ACHN (cell line): Measurements from ENCODE around the gene MOB3B.

Experiments used
- DNase-seq: peaks from one replicate; pipeline ENCODE4 v3.0.0-alpha.2; 2015
- in situ Hi-C: cut with HindIII; loops from 2 replicates; pipeline ENCODE4 v1.10.0; 2017; ENCODE audit warnings: low sequenced_read_pairs, low pct_ligation_motif_present, low pct_unique_long_range_greater_than_20kb

The MOB3B gene

DNA sequence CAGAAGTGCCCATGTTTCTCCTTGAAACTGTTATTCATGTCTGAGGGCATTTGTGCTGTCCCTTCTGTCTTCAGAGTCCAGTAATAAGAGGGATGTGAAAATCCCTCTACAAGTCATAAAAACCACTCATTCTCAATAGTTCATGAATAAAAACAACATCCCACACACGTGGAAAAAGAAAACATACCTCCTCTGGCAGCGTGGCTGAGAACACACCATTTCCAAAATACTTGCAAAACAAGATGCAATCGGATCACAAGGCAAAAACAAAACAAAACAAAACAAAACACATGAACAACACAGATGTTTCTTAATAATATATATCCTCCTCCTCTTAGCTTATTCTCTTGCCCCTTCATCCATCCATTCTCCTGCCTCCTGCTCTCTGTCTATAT lies 161.7 kb downstream of the MOB3B start:
- in situ Hi-C loops, result no loop called here
- no peak for DNase-seq

DNA sequence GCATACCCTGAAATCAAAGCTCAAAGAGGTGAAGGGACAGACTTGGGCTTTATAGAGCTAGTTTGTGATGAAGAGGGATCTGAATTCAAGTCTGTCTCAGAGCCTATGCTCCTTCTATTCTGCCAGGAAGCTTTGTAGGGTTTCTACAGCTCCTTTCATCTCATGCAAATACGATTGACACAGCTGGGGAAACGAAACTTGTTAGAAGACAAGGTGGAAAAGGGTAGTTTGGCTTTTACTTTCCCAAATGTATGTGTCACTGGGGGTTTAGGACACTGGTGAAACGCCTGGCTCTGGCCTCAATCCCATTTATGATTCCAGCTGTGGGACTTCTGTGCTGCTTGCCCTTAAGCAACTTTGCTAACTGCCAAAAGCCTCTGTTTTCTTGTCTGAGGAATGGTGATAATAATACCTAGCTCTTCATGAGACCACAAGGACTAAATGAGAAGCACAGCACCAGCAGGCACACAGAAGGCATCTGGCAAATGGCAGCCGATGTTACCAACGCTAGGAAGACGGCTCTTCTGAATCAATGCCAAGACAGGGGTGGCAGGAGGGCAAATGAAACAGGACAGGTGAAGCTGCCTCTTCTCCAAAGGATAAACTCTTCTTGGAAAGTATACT lies 162.3 kb downstream of the MOB3B start:
- in situ Hi-C loops, result no loop called here
- no peak for DNase-seq

DNA sequence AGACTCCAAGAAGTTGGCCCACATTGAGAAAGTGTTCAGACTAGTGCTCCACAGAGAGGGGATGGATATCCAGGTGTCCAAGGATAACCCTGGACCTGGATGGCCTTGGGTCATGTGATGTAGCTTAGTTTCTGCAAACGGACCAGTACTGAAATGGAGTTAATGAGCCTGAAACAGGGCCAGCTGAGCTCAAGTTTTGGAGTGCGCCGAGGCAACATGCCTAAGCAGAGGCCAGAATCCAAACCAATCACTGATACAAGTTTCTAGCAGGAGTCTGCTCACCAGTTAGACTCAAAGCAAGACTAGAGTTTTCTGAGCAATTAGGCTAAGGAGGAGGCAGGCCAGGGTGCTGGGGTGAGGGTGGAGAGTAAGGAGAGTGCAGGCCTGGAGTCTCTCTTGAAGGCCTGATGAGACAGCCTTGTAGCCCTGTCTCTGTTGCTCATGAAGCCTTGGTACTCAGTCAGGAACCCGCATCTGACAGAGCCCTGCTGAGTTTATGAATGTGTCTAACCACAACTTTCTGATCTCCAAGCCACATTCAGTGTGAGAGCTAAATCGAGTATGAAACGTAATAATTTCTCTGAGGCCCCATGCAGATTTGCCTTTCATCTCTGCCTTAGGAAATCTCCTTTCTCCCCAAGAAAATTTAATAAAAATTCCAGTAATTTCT lies 163.8 kb downstream of the MOB3B start:
- in situ Hi-C loops, result no loop called here
- no peak for DNase-seq

DNA sequence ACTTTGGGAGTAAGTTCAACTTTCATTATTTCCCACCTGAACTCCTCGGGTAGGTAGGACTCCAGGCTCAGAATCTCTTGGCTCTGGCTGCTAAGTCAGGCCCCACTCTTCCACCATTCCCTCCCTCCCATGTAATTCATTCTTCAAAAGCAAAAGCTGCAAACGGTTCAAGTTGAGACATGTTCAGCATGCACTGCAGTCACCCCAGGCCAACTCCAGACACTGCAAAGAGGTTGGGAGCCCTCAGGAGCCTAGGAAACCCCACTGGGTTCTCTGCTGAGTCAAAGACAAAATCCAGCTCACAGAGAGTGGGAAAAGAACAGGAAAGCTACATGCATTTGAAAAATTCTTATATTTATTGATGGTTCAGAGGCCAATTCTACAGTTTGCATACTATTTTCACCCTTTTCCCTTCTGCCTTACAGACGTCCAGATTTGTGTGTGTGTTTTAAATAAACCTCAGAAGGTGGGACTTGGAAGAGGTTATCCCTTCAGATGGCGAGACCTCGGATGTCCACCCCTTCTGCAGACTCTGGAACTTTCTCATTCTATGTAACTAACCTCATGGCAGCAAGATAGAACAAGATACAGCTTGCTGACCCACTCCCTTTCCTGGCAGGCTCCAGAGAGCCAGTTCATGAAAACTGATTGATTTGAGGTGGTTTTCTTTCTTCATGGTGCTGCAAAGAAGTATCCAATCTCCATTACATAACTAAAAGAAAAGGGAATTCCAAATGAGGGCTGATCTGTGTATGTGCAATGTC lies 167.0 kb downstream of the MOB3B start:
- in situ Hi-C loops, result no loop called here
- DNase-seq, result no peak

DNA sequence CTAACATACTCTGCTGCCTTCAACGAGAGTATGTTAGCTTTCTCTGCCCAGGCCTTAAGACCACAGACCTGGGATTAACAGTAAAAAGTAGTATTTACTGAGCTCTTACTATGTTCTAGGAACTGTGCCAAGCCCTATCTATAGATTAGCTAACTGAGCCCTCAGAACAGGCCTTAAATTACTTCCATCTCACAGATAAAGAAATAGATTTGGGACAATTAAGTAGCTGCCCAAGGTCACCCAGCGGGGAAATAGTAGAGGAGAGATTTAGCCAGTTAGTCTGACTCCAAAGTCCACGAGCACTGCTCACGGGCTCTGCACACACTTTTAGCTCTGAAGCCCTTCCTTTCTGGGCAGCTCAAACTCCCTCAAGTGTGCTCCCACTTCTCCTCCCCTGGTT lies 168.1 kb downstream of the MOB3B start:
- in situ Hi-C loops, result no loop called here
- no peak for DNase-seq

DNA sequence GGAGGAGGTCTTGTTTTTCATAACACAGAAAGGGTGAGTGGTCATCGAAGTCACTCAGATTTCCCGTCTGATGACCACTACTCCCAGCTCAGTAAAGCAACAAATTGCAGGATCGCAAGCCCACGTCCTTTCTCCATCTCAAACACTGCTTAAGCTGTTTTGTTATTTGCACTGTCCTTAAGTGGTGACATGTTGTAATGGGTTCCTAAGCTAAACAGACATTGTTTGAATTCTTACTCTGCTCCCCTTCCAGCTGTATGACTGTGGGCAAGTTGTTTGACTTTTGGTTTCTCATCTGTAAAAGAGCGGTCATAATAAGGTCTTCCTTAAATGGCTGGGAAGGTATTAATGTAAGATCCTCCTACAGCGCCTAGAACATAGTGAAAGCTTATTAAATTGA lies 169.9 kb downstream of the MOB3B start:
- in situ Hi-C loops, result no loop called here
- DNase-seq, result no peak

DNA sequence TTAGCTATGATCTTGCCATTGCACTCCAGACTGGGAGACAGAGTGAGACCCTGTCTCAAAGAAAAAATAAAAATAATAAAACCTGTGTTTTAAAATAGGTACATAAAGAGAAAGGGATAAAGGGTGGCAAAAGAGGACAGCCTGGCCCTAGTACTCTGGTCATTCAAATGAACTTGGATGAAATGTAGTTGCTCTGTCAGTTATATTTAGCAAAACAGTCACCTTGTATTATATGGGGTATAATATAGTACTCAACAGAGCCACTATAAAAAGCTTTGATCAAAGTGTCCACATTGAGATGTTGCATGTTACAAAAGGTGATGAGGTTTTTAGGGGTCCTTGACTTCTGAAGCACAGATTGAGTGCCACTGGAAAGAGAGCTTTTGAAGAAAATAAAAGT lies 171.6 kb downstream of the MOB3B start:
- DNase-seq, result no peak
- in situ Hi-C loops, result no loop called here

DNA sequence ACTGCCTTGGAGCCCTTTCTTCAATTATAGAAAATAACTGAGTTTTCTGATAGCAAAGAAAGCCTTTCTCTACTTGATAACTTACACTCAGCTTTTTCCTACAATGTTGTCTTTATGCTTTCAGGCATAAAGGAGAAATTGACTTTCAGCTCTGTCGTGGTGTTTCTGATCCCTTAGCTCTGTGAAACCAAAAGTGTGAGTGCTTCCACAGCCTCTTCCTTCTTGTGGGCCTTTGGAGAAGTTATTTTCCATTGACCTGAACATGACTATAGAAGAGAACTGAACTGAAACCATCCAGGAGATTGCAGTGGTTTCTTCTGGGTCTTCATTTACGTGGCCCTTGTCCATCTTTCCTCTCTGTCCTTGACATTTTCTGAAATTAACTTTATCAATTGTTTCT lies 173.2 kb downstream of the MOB3B start:
- in situ Hi-C loops, result no loop called here

DNA sequence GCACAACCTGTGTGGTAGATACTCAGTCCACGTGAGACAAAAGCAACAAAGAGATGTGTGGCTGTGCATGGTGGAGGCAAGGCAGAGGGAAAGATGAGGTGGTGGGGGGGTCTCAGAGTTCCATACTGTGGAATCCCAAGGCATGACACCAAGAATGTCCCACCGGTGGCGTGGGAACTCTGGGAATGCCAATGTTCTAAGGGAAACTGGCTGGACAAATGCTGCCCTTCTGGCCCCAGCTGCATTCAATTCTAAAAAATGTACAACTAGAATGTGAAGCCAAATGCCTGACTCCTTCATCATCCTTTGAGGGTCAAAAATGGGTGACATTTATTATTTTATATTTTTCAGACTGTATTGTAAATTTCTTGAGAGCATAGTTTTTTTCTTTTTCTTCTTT lies 174.4 kb downstream of the MOB3B start:
- in situ Hi-C loops, result no loop called here
- no peak for DNase-seq

More for the DNA sequence above, 173.2 kb downstream of the MOB3B start:
- DNase-seq, result no peak

DNA sequence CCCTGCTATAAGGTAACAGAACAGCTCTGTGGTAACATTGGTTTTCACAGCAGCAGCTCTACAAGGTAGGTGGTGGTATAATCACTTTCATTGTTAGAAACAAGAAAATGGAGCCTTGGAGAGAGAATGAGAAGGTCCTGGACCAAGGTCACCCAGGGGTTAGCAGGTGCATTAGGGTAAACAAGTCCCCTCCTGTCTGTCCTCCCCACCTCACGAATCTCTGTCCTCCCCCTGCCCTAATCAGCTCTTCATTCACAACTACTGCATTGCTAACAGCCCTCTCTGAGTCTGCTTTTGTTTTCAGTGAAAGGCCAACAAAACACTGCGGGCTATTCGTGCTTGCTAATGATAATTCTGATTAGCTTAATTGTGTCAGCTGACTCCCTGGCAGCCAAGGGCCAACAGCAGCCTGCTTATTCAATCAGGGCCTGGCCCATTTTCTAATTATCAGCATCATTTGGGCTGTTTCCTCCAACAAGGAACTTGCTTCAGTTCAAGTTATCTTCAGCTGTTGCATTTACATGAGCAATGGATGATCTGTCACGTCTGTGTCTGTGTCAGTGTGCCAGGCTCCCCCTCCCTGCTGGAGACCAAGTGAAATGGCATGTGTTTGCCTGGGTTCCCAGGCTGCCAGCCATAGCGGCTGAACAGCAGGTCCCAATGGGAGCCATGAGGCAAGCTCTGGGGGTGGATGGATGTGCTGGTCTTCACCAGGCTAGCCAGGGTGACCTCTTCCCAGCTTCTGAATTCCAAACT lies 176.0 kb downstream of the MOB3B start:
- no peak for DNase-seq
- in situ Hi-C loops, result no loop called here

DNA sequence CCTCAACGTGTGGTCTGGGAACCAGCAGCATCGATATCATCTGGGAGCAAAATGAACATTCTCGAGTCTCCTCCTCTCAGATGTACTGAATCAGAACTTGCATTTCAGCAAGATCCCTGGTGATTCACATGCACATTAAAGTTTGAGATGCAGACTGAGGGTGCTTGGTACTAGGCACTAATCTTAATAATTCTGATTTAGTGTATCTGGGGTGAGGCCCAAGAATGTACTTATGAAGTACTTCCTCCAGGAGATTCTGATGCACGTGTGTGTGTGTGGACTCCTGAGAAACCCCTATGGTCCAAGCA lies 176.5 kb downstream of the MOB3B start:
- in situ Hi-C loops, result no loop called here
- DNase-seq, result no peak

DNA sequence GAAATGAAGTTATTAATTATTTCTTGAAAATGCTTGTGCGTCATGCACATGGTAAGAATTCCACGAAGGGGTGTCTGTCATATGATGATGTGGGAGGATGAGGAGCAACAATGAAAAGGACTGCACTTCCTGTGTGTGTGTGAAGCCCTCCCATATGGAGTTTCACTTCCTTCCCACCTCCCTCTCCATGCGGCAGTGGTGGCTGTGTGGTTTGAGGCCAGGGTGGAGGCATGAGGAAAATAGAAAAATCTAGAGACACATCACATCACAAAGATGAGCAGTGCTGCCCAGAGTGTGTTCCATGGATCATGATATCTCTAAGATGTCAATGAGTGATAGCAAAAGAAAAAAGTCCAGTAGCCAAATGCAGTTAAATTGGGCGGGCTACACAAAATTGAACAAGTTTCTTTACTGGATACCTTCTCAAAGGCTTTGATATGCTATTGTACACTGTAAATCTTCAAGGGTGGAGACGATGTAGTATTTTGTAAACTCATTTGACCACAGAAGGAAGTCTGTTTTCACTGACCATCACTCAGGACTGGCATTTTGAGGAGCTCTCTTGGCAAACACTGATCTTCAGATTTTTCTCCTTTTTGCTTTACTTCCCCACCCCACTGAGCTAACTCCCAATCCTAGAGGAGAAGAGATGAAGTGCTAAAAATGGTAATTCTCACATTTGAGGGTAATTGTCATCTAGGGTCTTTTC lies 177.0 kb downstream of the MOB3B start:
- DNase-seq, result no peak
- in situ Hi-C loops, result no loop called here

DNA sequence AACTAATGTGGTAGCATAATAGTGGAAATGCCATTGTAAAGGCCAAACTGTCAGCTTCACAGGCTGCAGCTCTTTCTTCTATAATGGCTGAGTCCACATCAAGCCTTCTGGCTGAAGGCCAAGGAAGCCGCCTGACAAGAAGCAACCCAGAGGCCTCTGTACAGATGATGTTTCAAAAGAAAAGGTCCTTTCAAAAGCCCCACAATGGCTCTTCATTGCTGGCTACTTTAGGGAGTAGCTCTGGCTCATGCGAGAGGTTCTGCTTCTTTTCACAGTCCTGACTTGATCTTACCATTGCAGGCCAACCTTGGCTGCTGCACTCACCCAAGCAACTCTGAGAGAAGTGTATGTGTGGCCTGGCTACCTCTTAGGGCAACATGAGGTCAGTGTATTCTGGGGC lies 178.2 kb downstream of the MOB3B start:
- no peak for DNase-seq
- in situ Hi-C loops, result no loop called here

DNA sequence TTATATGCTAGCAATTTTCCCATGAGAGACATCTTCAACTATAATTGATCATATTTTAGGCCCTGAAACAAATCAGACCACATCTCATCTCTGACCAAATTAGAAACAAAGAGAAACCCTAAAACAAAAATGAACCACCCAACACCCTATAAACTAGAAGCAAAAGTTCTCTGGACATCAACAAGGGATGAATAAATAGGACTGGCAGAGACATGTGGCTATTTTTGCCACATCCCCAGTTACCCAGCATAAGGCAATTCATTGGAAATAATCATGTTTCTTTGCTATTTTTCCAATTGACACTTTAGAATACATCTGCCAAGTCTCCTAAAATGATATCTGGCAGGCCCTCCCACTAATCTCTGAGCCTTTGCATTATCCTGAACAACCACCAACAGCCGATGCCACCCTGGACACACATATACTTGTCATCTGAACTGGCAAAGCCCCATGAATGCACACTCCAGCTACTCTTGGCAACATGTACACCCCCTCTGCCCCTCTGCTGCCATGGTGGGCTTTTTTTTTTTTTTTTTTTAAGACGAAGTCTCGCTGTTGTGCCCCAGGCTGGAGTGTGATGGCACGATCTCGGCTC lies 179.1 kb downstream of the MOB3B start:
- in situ Hi-C loops, result no loop called here
- DNase-seq, result no peak

DNA sequence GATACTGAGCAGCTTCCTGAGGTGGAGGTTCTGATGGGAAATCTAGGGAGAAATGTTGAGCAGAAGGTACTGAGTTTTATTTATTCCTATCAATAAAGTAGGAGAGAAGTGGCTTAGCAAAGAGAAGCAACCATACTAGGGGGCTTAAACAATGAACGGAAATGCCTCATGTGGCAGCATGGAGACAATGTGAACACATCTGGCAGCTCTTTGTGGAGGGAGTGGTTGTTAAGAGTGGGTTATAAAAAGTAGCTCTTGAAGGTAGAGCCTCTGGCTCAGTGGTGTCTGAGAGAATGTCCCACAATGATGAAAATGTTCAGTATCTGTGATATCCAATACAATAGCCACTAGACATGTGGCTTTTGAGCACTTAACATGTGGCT lies 179.9 kb downstream of the MOB3B start:
- in situ Hi-C loops, result loop anchor here (25.0 kb wide), 1 partner anchor 188 kb away; the partner anchor contains the start of gene MOB3B
- DNase-seq, result no peak

DNA sequence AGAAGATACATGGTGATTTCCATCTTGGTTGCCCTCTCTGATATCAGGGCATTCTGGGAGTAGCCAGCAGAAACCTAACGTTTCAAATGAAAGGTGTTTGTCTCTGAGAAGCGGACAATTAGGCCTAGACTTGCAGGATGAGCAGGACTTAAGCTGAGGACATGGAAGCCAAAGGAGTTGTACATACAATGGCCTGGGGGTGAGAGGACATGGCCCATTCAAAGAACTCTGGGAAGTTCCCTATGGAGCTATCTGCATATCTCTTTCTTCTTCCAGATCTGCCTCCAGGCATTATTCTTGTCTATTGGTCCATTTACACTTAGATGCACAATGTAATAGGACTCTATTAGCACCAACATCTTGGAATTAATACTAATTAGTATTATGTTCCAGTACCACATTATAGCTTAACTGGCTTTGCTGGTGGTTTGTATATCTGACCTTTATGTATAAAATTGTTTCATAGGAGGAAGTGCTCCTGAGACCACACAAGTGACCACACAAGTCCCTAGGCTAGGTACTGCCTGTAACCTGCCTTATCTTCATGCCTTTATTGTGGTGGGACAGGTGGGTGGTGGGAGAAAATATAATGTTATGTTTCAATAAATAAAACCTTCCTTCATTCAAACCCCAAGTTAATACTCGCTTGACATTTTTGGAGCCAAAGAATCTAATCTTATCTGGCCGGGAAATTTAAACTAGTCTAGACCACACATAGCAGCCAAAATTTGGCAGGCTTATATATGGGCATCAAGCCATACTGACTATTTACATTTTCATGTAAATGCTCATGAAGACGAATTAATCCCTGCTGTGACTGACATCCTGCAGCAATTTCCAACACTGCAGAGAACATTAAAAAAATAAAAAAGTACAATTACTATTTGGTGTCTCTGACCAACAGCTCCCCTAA lies 180.6 kb downstream of the MOB3B start:
- in situ Hi-C loops, result loop anchor here (25.0 kb wide), 1 partner anchor 188 kb away; the partner anchor contains the start of gene MOB3B
- DNase-seq, result no peak

DNA sequence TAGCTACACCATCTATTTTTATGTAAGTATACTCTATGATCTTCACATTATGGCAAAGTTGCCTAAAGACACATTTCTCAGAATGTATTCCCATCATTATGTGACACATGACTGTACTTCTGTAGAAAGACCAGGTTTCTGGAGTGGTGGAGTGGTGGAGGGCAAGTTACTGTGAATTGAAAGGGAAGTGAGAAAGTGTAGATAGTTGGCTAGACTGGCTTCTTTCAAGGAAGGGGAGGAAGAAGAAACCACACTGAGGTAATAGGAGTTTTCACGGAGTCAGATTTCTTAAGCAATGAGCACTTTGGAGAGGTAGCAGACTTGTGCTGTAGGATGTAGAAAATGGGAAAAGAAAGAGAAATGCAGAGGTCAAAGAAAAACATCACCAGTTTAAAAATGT lies 181.7 kb downstream of the MOB3B start:
- DNase-seq, result no peak
- in situ Hi-C loops, result loop anchor here (25.0 kb wide), 1 partner anchor 189 kb away; the partner anchor contains the start of gene MOB3B
